MM.1S (cell line): ENCODE results near the gene DPP6.

Experiments used
- EZH2 ChIP-seq: fragments of 300-600 bp; sonication (generic); optimal IDR thresholded peaks from 2 replicates; pipeline ENCODE3; 2017; ENCODE audit warnings: low read depth, mild to moderate bottlenecking, antibody characterized with exemption, low read length, mixed read lengths
- EZH2phosphoT487 ChIP-seq: fragments of 300-600 bp; sonication (generic); IDR thresholded peaks from 2 replicates; pipeline ENCODE4 v1.6.1; 2018; ENCODE audit warnings: antibody characterized with exemption, low read length
- TF ChIP-seq, protein P1 (sequence below): fragments of 300-600 bp; sonication (generic); IDR thresholded peaks from 2 replicates; pipeline ENCODE4 v1.5.1; 2016; ENCODE audit warnings: antibody characterized with exemption, low read length, mixed read lengths

DNA sequence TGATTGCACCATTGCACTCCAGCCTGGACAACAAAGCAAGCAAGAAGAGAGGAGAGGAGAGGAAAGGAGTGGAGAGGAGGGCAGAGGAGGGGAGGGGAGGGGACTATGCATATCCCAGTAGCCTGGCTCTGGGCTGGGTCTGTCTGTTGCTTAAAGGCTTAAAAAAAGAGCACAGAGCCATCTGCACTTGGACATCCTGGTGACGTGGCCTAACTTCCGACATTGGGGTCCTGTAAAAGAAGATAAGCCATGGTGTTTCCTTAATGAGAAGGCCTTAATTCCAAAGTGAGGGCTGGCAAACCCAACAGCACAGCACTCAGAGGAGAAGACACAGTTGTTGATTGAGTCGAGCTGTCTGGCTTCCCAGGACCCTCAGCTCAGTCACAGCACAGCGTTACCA lies 598.1 kb downstream of the DPP6 start:
- TF ChIP-seq EZH2 (no peak), EZH2phosphoT487 (no peak)
- TF ChIP-seq, protein P1, sequence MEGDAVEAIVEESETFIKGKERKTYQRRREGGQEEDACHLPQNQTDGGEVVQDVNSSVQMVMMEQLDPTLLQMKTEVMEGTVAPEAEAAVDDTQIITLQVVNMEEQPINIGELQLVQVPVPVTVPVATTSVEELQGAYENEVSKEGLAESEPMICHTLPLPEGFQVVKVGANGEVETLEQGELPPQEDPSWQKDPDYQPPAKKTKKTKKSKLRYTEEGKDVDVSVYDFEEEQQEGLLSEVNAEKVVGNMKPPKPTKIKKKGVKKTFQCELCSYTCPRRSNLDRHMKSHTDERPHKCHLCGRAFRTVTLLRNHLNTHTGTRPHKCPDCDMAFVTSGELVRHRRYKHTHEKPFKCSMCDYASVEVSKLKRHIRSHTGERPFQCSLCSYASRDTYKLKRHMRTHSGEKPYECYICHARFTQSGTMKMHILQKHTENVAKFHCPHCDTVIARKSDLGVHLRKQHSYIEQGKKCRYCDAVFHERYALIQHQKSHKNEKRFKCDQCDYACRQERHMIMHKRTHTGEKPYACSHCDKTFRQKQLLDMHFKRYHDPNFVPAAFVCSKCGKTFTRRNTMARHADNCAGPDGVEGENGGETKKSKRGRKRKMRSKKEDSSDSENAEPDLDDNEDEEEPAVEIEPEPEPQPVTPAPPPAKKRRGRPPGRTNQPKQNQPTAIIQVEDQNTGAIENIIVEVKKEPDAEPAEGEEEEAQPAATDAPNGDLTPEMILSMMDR, result no peak
